Endodermal cell (in vitro differentiated cells): ENCODE measurements around the gene PSENEN. TPM values are rescaled to one million over a fixed set of nuclear protein-coding genes. Genes with fewer than 3 reads are reported as not detected.
A peak's percentile ranks its signal among the peaks of the same experiment; 100 is the strongest.

ENCODE experiments used
- DNase-seq: peaks from one replicate; pipeline ENCODE4 v3.0.0-alpha.2; 2017
- H3K27ac ChIP-seq: 2 replicates; pipeline ENCODE4 v1.5.1; 2013; ENCODE audit warnings: mild to moderate bottlenecking, low read depth, low read length, moderate library complexity
- H3K27me3 ChIP-seq: 2 replicates; pipeline ENCODE4 v1.6.1; 2013; ENCODE audit warnings: mild to moderate bottlenecking, low read length, moderate library complexity; ENCODE audit not compliant: insufficient read depth, control insufficient read depth, poor library complexity, severe bottlenecking
- H3K36me3 ChIP-seq: 2 replicates; pipeline ENCODE4 v1.7.0; 2013; ENCODE audit warnings: mild to moderate bottlenecking, low read length, moderate library complexity; ENCODE audit not compliant: control insufficient read depth, insufficient read depth
- H3K4me1 ChIP-seq: one replicate; pipeline ENCODE4 v1.7.0; 2013; ENCODE audit warnings: low read length; ENCODE audit not compliant: control insufficient read depth, insufficient read depth
- H3K4me3 ChIP-seq: 2 replicates; pipeline ENCODE4 v1.5.1; 2013; ENCODE audit warnings: mild to moderate bottlenecking, low read length, moderate library complexity
- H3K9ac ChIP-seq: 2 replicates; pipeline ENCODE4 v1.6.1; 2013; ENCODE audit warnings: mild to moderate bottlenecking, low read length, moderate library complexity; ENCODE audit not compliant: poor library complexity, severe bottlenecking; ENCODE audit errors: extremely low read depth
- H3K9me3 ChIP-seq: 2 replicates; pipeline ENCODE4 v1.6.1; 2013; ENCODE audit warnings: mild to moderate bottlenecking, low read length, moderate library complexity; ENCODE audit not compliant: control insufficient read depth
- H3K27ac Mint-ChIP-seq: 2 replicates; pipeline ENCODE4 v1.8.0; 2020; ENCODE audit warnings: mixed read lengths
- H3K27me3 Mint-ChIP-seq: 2 replicates; pipeline ENCODE4 v1.8.0; 2021; ENCODE audit warnings: mild to moderate bottlenecking, mixed read lengths; ENCODE audit not compliant: insufficient read depth
- H3K36me3 Mint-ChIP-seq: 2 replicates; pipeline ENCODE4 v1.8.0; 2020; ENCODE audit warnings: low read depth, mixed read lengths
- H3K4me1 Mint-ChIP-seq: 2 replicates; pipeline ENCODE4 v1.8.0; 2020; ENCODE audit warnings: mixed read lengths
- H3K4me3 Mint-ChIP-seq: 2 replicates; pipeline ENCODE4 v1.8.0; 2020; ENCODE audit warnings: mild to moderate bottlenecking, moderate library complexity, mixed read lengths
- H3K9me3 Mint-ChIP-seq: 2 replicates; pipeline ENCODE4 v1.8.0; 2020; ENCODE audit warnings: mild to moderate bottlenecking, mixed read lengths
- CTCF ChIP-seq: fragments of 200-600 bp; sonication (generic); conservative IDR thresholded peaks from 2 replicates; pipeline ENCODE4 v1.5.0; 2021; ENCODE audit warnings: antibody characterized with exemption, mild to moderate bottlenecking
- WGBS, 2 experiments: methylation state at CpG; one replicate each; pipeline versions ENCODE4 v1.1.5 to v1.1.7; 2013; ENCODE audit warnings: missing lambda C conversion rate in 2 of 2, mixed read lengths in 1 of 2; ENCODE audit not compliant: insufficient coverage in 1 of 2, insufficient read length in 1 of 2; 5-methylcytosine and 5-hydroxymethylcytosine counted together
- total RNA-seq, 2 donors: library from RNA; stranded (reverse); fragmentation: NEBNext Ultra II Directional in 1 of 2; extraction: Animal tissue kit (Norgen Biotek cat#: 25700) in 1 of 2; gene quantifications; 2 replicates in 1 of 2; 3 replicates in 1 of 2; pipeline ENCODE4 v1.2.1, GENCODE V29; 2021

PSENEN gene
- total RNA-seq, 2 donors from 2014 or later, result 101 to 109 TPM

GRCh38 chr19:35776102-35776788 lies 30.8 kb downstream of the PSENEN start:
- no peak for TF ChIP-seq CTCF
- Mint-ChIP-seq H3K4me3 (peak overlapping the region; percentile 50), H3K27ac (no peak overlapping the region), H3K4me1 (peaks cover 15% of the 10 kb centered on the region), H3K27me3 (peaks cover 39% of the 10 kb centered on the region), H3K9me3 (no peaks in the 10 kb centered on the region), H3K36me3 (no peaks in the 10 kb centered on the region)
- peak overlapping the region; percentile 63 for H3K27ac ChIP-seq
- DNase-seq, result no peak
- peaks cover 11% of the 10 kb centered on the region for H3K27me3 ChIP-seq
- H3K4me1 ChIP-seq, result peaks cover 3% of the 10 kb centered on the region
- no peaks in the 10 kb centered on the region for H3K9me3 ChIP-seq
- no peak overlapping the region for H3K9ac ChIP-seq
- no peaks in the 10 kb centered on the region for H3K36me3 ChIP-seq
- WGBS, 2 experiments, result 57 to 87% methylated on average over 6 to 13 of the region's 13 CpGs
- H3K4me3 ChIP-seq, result peak overlapping the region; percentile 72

- H3K9me3 Mint-ChIP-seq, result no peaks in the 10 kb centered on the region
- H3K4me1 ChIP-seq, result peaks cover 3% of the 10 kb centered on the region
- no peak overlapping the region for H3K4me3 ChIP-seq
- H3K27me3 Mint-ChIP-seq, result peaks cover 39% of the 10 kb centered on the region
- no peaks in the 10 kb centered on the region for H3K36me3 ChIP-seq
- H3K4me1 Mint-ChIP-seq, result peaks cover 15% of the 10 kb centered on the region
- peaks cover 11% of the 10 kb centered on the region for H3K27me3 ChIP-seq
- peak; percentile 75 for DNase-seq
- peak overlapping the region; percentile 6 for H3K4me3 Mint-ChIP-seq
- 46 to 52% methylated on average over 16 to 19 of the region's 19 CpGs for WGBS, 2 experiments
- H3K36me3 Mint-ChIP-seq, result no peaks in the 10 kb centered on the region
- no peak overlapping the region for H3K9ac ChIP-seq
- no peak for TF ChIP-seq CTCF
- H3K27ac Mint-ChIP-seq, result no peak overlapping the region
- no peaks in the 10 kb centered on the region for H3K9me3 ChIP-seq
- no peak overlapping the region for H3K27ac ChIP-seq
Measured at GRCh38 chr19:35777086-35777841, 31.8 kb downstream of the PSENEN start.

GRCh38 chr19:35777961-35778360 lies 32.5 kb downstream of the PSENEN start:
- H3K36me3 ChIP-seq, result no peaks in the 10 kb centered on the region
- H3K27me3 Mint-ChIP-seq, result peaks cover 34% of the 10 kb centered on the region
- H3K9me3 ChIP-seq, result no peaks in the 10 kb centered on the region
- H3K27me3 ChIP-seq, result peaks cover 11% of the 10 kb centered on the region
- no peak overlapping the region for H3K4me3 Mint-ChIP-seq
- H3K27ac ChIP-seq, result no peak overlapping the region
- H3K9ac ChIP-seq, result no peak overlapping the region
- H3K4me3 ChIP-seq, result no peak overlapping the region
- H3K4me1 ChIP-seq, result peaks cover 3% of the 10 kb centered on the region
- no peak for DNase-seq
- WGBS, 2 experiments, result 90 to 96% methylated on average over 5 to 7 of the region's 7 CpGs
- H3K4me1 Mint-ChIP-seq, result peaks cover 15% of the 10 kb centered on the region
- no peaks in the 10 kb centered on the region for H3K9me3 Mint-ChIP-seq
- TF ChIP-seq CTCF, result no peak
- no peak overlapping the region for H3K27ac Mint-ChIP-seq
- no peaks in the 10 kb centered on the region for H3K36me3 Mint-ChIP-seq
